ENCODE measurements around the gene CATSPERZ. TPM values are rescaled to one million over a fixed set of nuclear protein-coding genes. Genes with fewer than 3 reads are reported as not detected.

CATSPERZ gene
- total RNA-seq, 1 donor from 2014 or later = not detected

- H3K27ac Mint-ChIP-seq = no peak overlapping the region
- no peaks in the 10 kb centered on the region for H3K9me3 Mint-ChIP-seq
- TF ChIP-seq CTCF (IDR thresholded peaks at IDR 0.05; ENCODE audit: unreplicated experiment) = no peak
- H3K36me3 Mint-ChIP-seq = peaks cover 12% of the 10 kb centered on the region
- no peaks in the 10 kb centered on the region for H3K27me3 Mint-ChIP-seq (ENCODE audit: low read depth)
- DNase-seq (ENCODE audit: low spot score in 2 of 2, unreplicated experiment in 2 of 2) = no peak
- H3K4me3 Mint-ChIP-seq = no peak overlapping the region
- peaks cover 21% of the 10 kb centered on the region for H3K4me1 Mint-ChIP-seq
These were observed 33.8 kb upstream of the CATSPERZ start for GRCh38 chr11:64266339-64266738.

- no peak overlapping the region for H3K27ac Mint-ChIP-seq
- no peak for TF ChIP-seq CTCF (IDR thresholded peaks at IDR 0.05; ENCODE audit: unreplicated experiment)
- DNase-seq (ENCODE audit: low spot score in 2 of 2, unreplicated experiment in 2 of 2) = no peak
These were observed 32.8 kb upstream of the CATSPERZ start for GRCh38 chr11:64267207-64267945.

GRCh38 chr11:64268025-64268892 lies 31.9 kb upstream of the CATSPERZ start:
- DNase-seq (ENCODE audit: low spot score in 2 of 2, unreplicated experiment in 2 of 2) = no peak
- Mint-ChIP-seq H3K4me3 (peak overlapping the region; percentile 96), H3K9me3 (no peaks in the 10 kb centered on the region)

More at GRCh38 chr11:64267207-64267945, 32.8 kb upstream of the CATSPERZ start:
- Mint-ChIP-seq H3K36me3 (peaks cover 12% of the 10 kb centered on the region), H3K4me3 (peak overlapping the region; percentile 10), H3K27me3 (ENCODE audit: low read depth) (no peaks in the 10 kb centered on the region), H3K9me3 (no peaks in the 10 kb centered on the region), H3K4me1 (peaks cover 25% of the 10 kb centered on the region)

GRCh38 chr11:64268893-64269539 lies 31.1 kb upstream of the CATSPERZ start:
- Mint-ChIP-seq H3K4me3 (peak overlapping the region; percentile 96), H3K9me3 (no peaks in the 10 kb centered on the region), H3K4me1 (peaks cover 24% of the 10 kb centered on the region), H3K27me3 (ENCODE audit: low read depth) (no peaks in the 10 kb centered on the region), H3K27ac (peak overlapping the region; percentile 100), H3K36me3 (peaks cover 5% of the 10 kb centered on the region)
- no peak for TF ChIP-seq CTCF (IDR thresholded peaks at IDR 0.05; ENCODE audit: unreplicated experiment)
- no peak for DNase-seq (ENCODE audit: low spot score in 2 of 2, unreplicated experiment in 2 of 2)

More at GRCh38 chr11:64268025-64268892, 31.9 kb upstream of the CATSPERZ start:
- Mint-ChIP-seq H3K27me3 (ENCODE audit: low read depth) (no peaks in the 10 kb centered on the region), H3K27ac (peak overlapping the region; percentile 94), H3K36me3 (peaks cover 6% of the 10 kb centered on the region), H3K4me1 (peaks cover 24% of the 10 kb centered on the region)
- TF ChIP-seq CTCF (IDR thresholded peaks at IDR 0.05; ENCODE audit: unreplicated experiment) = no peak

DNA sequence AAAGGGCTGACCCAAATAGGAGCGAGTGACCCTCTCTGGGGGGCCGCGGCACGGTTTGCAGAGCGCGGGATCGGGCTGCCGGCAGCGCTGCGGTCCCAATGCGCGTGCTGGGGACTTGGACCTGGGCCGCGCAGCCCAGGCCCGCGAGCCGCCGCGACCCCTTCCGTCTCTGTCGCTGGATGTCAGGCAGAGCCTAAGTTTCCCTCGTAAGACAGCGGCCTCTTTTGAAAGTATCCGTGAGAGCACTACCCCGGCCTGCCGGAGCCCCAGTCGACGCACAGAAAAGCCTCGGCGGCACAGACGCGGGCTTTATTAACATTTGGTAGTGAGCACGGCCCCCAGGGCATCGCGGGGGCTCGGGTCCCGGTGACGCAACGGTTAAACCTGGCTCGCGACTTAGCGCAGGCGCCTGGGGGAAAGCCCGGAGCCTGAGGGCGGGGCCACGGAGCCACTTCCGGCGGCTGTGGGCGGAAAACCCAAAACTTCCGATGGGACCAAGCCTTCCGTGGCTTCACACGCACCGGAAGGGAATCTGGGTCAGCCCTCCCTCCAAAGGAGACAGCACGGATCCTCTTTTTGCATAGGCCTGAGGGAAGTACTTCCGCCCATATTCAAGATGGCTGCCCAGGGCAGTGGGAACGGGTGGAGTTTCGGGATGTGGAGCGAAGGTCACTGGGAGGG lies 30.5 kb upstream of the CATSPERZ start:
- Mint-ChIP-seq H3K4me1 (peaks cover 17% of the 10 kb centered on the region), H3K27ac (peak overlapping the region; percentile 100), H3K27me3 (ENCODE audit: low read depth) (no peaks in the 10 kb centered on the region), H3K4me3 (peak overlapping the region; percentile 96), H3K36me3 (peaks cover 5% of the 10 kb centered on the region), H3K9me3 (no peaks in the 10 kb centered on the region)
- peak; percentile 91 to 97 for DNase-seq (ENCODE audit: low spot score in 2 of 2, unreplicated experiment in 2 of 2)
- TF ChIP-seq CTCF (IDR thresholded peaks at IDR 0.05; ENCODE audit: unreplicated experiment) = no peak
